ENCODE measurements around the gene MAP2K5.

Gene MAP2K5

DNA sequence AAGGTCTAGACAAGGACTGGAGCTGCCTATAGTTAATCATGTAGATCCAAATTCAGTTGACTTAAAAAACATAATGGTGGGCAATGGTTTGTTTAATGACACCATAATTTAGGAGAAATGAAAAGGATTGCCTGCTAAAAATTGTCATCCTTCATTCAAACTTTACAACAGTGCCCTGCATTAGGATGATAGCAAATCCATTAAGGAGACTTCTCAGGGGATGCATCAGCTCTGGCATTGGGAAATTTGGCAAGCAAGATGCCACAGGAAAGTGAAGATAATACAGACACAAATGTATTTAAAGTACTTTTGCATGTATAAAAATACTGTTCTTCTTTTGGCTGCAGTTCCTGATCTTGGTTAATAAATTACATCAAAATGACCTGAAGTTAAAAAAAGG, 189.7 kb downstream of the MAP2K5 start:
- peaks cover 8% of the 10 kb centered on the region for H3K4me1 Mint-ChIP-seq
- ATAC-seq (ENCODE audit: low read depth) (no peak), DNase-seq (ENCODE audit: low spot score in 2 of 2) (no peak)
- no peaks in the 10 kb centered on the region for H3K27me3 Mint-ChIP-seq
- H3K9me3 Mint-ChIP-seq = no peaks in the 10 kb centered on the region
- no peak overlapping the region for H3K27ac Mint-ChIP-seq
- peaks cover 6% of the 10 kb centered on the region for H3K36me3 Mint-ChIP-seq
- H3K4me3 Mint-ChIP-seq = no peak overlapping the region

DNA sequence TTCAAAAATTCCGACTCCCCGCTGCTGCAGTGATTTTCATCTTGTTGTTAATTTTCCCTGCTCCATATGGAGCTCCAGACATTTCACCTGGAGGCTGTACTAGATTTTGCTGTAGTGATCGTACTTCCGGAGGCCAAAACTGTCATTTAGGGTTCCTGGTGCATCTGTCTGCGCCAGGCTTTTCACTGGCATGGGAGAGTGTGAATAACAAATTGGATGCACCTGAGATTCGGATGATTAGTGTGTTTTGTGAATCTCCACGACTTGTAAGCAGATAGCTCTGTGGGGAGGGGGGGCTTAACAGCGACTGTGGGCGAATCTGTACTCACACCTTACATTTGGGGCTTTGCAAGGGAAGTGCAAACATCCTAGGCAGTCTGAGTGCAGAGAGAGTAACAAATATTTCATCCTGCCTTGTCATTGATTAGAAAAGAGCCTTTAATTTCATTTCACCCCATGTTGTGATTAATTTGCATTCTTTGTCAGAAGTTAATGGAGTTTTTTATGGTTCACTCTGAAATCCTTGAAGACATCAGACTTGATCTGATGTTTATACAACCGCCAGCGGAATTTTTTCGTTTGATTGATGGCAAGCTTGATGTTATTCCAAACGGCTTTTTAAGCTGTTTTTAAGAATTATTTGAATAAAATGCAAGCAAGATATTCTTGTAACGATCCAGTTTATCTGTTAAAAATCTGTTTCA, 190.3 kb downstream of the MAP2K5 start:
- Mint-ChIP-seq H3K4me1 (peaks cover 8% of the 10 kb centered on the region), H3K27me3 (no peaks in the 10 kb centered on the region), H3K9me3 (no peaks in the 10 kb centered on the region), H3K4me3 (no peak overlapping the region), H3K36me3 (peaks cover 9% of the 10 kb centered on the region), H3K27ac (no peak overlapping the region)
- ATAC-seq (ENCODE audit: low read depth) (no peak), DNase-seq (ENCODE audit: low spot score in 2 of 2) (no peak)

DNA sequence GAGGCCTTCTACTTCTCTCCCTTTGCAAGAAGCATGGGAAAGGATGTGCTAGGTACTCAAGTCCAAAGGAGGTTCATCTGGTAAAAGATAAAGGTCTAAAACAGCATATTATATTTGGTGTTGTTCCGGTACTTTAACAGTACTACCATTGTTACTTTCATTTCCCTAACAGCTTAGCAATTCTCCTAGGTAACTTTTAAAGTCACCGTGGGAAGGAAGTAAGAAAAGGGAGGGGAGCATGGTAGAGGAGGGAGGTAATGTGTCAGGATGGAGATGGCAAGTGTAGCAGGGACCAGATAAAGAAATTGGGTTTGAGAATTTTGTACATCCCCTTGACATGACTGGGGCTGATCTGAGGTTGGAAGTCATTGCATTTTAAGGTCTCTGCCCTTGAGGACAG, 193.4 kb downstream of the MAP2K5 start:
- Mint-ChIP-seq H3K9me3 (no peaks in the 10 kb centered on the region), H3K36me3 (peaks cover 5% of the 10 kb centered on the region), H3K27me3 (no peaks in the 10 kb centered on the region), H3K27ac (peak overlapping the region; percentile 5), H3K4me3 (no peak overlapping the region), H3K4me1 (peaks cover 8% of the 10 kb centered on the region)
- ATAC-seq (ENCODE audit: low read depth) = no peak
- no peak for DNase-seq (ENCODE audit: low spot score in 2 of 2)

DNA sequence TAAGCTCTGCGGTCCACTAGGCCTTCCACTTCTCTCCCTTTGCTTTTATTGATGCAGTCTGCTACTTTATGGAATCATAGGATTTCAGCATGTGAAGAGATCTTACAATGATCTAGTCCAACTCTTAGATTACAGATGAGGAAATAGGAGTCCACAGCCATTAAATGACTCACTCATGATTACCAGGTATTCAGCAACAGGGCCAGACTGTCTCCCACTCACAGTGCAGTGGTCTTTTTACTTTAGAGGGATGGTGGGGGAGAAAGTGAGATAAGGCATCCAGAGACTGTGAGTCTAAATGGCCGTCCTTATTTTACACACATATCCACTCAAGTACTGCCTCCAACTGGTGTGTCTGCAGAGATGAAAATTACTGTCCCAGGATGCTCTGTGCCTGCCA, 194.3 kb downstream of the MAP2K5 start:
- peaks cover 8% of the 10 kb centered on the region for H3K36me3 Mint-ChIP-seq
- DNase-seq (ENCODE audit: low spot score in 2 of 2) (no peak), ATAC-seq (ENCODE audit: low read depth) (no peak)
- H3K9me3 Mint-ChIP-seq = no peaks in the 10 kb centered on the region
- H3K4me3 Mint-ChIP-seq = no peak overlapping the region
- H3K4me1 Mint-ChIP-seq = peaks cover 8% of the 10 kb centered on the region
- no peak overlapping the region for H3K27ac Mint-ChIP-seq
- no peaks in the 10 kb centered on the region for H3K27me3 Mint-ChIP-seq

DNA sequence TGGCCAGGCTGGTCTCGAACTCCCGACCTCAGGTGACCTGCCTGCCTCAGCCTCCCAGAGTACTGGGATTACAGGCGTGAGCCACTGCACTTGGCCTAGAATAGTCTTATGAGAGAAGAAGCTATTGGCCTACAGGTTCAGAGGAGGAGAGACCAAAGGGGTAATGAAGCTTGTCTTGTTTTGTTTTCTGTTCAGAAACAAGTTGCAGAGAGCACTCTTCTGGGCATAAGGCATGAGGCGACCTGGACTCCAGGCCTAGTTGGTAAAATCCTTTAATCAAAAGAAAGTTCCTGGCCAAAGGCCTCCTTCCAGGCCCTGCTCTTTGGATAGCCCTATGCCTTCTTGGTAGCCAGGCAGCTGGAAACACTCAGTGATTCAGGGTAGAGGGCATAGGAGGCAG, 195.6 kb downstream of the MAP2K5 start:
- H3K4me3 Mint-ChIP-seq = no peak overlapping the region
- DNase-seq (ENCODE audit: low spot score in 2 of 2) (no peak), ATAC-seq (ENCODE audit: low read depth) (no peak)
- H3K36me3 Mint-ChIP-seq = peaks cover 8% of the 10 kb centered on the region
- H3K4me1 Mint-ChIP-seq = peaks cover 8% of the 10 kb centered on the region
- H3K9me3 Mint-ChIP-seq = no peaks in the 10 kb centered on the region
- H3K27me3 Mint-ChIP-seq = no peaks in the 10 kb centered on the region
- no peak overlapping the region for H3K27ac Mint-ChIP-seq

DNA sequence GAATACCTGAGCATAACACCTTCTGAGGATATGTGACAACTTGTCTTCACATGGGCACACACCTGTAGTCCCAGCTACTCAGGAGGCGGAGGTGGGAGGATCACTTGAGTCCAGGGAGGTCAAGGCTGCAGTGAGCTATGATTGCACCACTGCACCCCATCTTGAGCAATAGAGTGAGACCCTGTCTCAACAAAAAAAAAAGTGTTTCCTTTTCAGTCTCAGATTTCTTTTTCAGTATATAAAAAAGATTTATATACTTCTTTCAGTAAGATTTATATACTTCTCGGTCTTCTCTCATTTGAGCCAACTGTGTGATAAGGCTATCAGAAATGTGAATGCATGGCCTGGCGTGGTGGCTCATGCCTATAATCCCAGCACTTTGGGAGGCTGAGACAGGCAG, 197.9 kb downstream of the MAP2K5 start:
- peaks cover 8% of the 10 kb centered on the region for H3K36me3 Mint-ChIP-seq
- H3K4me3 Mint-ChIP-seq = no peak overlapping the region
- no peaks in the 10 kb centered on the region for H3K27me3 Mint-ChIP-seq
- DNase-seq (ENCODE audit: low spot score in 2 of 2) = no peak
- H3K4me1 Mint-ChIP-seq = peaks cover 5% of the 10 kb centered on the region
- H3K27ac Mint-ChIP-seq = no peak overlapping the region
- H3K9me3 Mint-ChIP-seq = no peaks in the 10 kb centered on the region
- ATAC-seq (ENCODE audit: low read depth) = no peak

DNA sequence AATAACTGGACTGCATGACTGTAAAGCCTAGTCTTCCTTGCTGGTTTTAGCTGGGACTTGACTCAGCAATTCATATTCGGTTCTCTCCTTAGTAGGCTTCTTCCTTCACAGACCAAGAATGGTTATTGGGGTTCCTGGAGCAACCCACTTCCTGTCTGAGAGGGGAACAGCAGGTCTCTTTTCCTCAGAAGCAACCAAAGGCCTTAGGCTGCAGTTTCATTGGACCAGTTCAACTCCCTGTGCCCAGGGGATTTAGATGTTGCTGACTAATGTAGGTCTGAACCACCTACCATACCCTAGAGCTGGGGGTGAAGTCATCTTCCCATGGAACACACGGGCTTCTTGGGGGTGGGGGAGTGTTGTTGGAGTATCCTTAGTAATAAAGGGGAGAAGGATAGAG, 198.8 kb downstream of the MAP2K5 start:
- Mint-ChIP-seq H3K9me3 (no peaks in the 10 kb centered on the region), H3K27ac (no peak overlapping the region), H3K36me3 (peaks cover 8% of the 10 kb centered on the region), H3K27me3 (no peaks in the 10 kb centered on the region), H3K4me1 (no peaks in the 10 kb centered on the region), H3K4me3 (no peak overlapping the region)
- ATAC-seq (ENCODE audit: low read depth) = no peak
- no peak for DNase-seq (ENCODE audit: low spot score in 2 of 2)

DNA sequence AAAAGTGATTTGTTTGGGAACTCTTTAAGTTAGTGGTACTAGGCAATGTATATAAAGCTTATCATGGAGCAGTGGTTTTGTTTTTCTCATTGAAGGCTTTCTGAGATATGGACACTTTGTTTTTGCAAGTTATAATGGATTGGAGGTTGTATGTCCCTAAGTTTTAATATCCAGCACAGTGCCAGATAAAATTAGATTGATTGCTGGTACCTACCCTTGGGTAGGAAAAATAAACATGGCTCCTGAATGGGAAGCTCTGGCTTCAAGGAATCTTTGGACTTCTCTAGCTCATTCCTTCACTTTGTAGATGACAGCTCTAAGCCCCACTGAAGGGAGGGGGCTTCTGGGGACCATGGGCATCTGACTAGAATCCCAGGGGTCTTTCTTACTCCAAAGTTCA, 201.1 kb downstream of the MAP2K5 start:
- Mint-ChIP-seq H3K27me3 (no peaks in the 10 kb centered on the region), H3K4me1 (no peaks in the 10 kb centered on the region), H3K4me3 (no peak overlapping the region), H3K27ac (no peak overlapping the region), H3K9me3 (no peaks in the 10 kb centered on the region), H3K36me3 (peaks cover 8% of the 10 kb centered on the region)
- ATAC-seq (ENCODE audit: low read depth) (no peak), DNase-seq (ENCODE audit: low spot score in 2 of 2) (no peak)

DNA sequence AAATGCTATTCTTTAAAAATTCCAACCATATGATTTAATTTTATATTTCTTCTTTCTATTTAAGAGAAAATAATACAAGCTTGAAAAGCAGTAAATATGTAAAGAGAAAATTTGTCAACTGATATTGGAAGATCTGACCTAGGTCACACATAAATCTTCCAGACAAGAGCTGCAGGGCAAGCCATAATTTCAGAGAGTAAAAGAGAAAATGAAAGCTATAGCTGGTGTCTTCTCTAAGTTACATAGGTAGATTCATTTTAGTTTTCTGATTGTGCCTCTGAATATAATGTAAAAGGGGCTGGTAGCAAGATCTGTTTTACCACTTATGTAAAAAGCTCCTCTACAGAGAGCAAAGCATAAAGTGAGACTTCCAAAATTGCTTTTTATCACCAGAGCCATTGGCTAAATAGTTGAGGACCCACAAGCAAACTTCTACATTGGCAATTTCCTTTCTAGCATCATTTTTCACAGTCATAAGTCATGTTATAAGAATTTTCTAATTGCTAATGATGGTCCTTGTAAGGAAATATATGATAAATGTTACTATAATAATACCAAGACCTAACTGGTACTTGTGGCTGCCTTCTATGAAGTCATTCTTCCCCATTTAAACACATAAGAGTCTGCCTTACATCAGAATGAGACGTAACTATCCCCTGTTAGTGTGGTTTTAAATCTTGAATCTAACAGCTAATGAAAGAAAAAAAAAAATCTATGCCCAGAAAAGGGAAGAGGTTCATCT, 202.0 kb downstream of the MAP2K5 start:
- no peaks in the 10 kb centered on the region for H3K27me3 Mint-ChIP-seq
- no peaks in the 10 kb centered on the region for H3K9me3 Mint-ChIP-seq
- H3K4me3 Mint-ChIP-seq = no peak overlapping the region
- ATAC-seq (ENCODE audit: low read depth) (no peak), DNase-seq (ENCODE audit: low spot score in 2 of 2) (no peak)
- peaks cover 12% of the 10 kb centered on the region for H3K36me3 Mint-ChIP-seq
- no peak overlapping the region for H3K27ac Mint-ChIP-seq
- H3K4me1 Mint-ChIP-seq = no peaks in the 10 kb centered on the region

DNA sequence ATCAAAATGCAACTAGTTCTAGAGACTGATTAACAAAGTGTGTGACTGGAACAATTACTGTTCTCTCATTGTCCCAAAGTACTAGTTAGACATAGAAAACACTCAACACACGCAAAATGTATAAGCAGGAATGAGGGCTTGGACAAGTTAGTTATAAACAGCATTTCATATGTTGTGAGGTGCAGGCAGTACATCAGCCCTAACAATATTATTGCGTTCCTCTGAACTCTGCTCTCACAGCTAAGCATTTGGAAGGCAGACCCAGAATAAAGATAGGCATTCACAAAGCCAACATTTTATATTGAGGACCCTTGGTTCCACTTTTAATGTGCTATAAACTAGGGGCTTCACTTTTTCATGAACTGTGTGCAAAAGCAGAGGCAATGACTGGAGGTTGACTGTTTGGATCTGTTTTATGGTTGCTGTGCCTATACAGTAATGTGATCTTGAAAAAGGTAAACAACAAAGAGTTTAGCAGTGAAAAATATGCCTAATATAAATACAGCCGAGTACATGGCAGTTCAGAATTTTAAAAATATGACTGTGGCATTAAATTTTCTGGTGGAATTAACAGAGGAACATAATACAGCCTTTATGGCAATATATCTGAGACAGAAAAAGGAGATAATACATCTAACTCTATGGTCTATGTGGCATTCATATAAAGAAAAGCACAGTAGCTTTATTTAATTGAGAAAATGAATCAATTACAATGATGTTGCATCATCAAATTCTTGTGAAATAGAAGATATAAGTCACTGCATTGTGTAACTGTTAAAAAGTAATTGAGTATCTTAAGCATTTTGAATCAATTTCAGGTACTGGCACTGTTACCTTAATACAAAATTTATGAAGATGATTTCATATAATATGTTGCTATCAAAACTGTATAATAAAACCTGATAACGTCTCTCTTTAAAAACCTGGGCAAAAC, 202.8 kb downstream of the MAP2K5 start:
- no peak for DNase-seq (ENCODE audit: low spot score in 2 of 2)

DNA sequence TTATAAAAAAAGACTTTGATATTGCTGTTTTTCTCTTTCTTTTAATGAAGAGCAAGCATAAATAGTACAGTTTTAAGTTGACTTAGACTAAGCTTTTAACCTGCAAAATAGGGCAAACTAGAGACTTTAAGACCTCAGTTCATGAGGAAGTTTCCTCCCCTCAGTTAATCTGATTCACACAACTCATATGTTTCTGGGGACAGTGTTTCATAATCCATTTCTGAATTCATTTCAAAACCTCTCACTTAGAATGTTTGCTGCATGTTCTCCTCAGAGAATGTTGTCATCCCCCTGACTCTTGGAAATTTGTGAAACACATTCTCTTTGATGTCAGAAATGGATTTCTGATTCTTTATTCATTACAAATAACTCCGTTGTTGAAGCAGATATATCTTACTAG, 203.5 kb downstream of the MAP2K5 start:
- DNase-seq (ENCODE audit: low spot score in 2 of 2) = no peak

More for the DNA sequence above, 202.8 kb downstream of the MAP2K5 start:
- Mint-ChIP-seq H3K9me3 (no peaks in the 10 kb centered on the region), H3K27ac (no peak overlapping the region), H3K4me3 (no peak overlapping the region), H3K36me3 (peaks cover 14% of the 10 kb centered on the region), H3K4me1 (no peaks in the 10 kb centered on the region), H3K27me3 (no peaks in the 10 kb centered on the region)
- ATAC-seq (ENCODE audit: low read depth) = no peak

DNA sequence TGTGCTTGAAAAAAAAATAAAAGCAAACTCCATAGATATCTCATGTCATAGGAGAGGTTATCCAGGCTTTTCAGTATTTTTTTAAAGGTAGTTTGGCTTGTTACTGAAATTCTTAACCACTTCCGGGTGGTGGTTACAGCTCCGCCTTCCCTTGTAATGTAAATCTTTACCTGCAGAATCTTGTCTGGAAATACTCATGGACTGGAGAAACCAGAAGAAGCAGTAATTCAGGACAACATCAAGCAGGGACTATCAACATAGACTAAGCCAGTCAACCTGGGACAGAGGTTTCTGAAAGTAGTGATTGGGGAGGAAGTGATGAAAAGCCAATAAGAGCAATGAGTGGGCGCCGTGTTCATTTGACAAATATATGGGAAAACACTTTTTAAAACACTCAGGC, 203.9 kb downstream of the MAP2K5 start:
- no peaks in the 10 kb centered on the region for H3K27me3 Mint-ChIP-seq
- ATAC-seq (ENCODE audit: low read depth) (no peak), DNase-seq (ENCODE audit: low spot score in 2 of 2) (no peak)
- H3K4me1 Mint-ChIP-seq = peaks cover 3% of the 10 kb centered on the region
- peaks cover 17% of the 10 kb centered on the region for H3K36me3 Mint-ChIP-seq
- H3K4me3 Mint-ChIP-seq = no peak overlapping the region
- H3K9me3 Mint-ChIP-seq = no peaks in the 10 kb centered on the region
- H3K27ac Mint-ChIP-seq = no peak overlapping the region

More for the DNA sequence above, 203.5 kb downstream of the MAP2K5 start:
- Mint-ChIP-seq H3K4me1 (peaks cover 3% of the 10 kb centered on the region), H3K27me3 (no peaks in the 10 kb centered on the region), H3K4me3 (no peak overlapping the region), H3K27ac (no peak overlapping the region), H3K36me3 (peaks cover 18% of the 10 kb centered on the region), H3K9me3 (no peaks in the 10 kb centered on the region)
- ATAC-seq (ENCODE audit: low read depth) = no peak

DNA sequence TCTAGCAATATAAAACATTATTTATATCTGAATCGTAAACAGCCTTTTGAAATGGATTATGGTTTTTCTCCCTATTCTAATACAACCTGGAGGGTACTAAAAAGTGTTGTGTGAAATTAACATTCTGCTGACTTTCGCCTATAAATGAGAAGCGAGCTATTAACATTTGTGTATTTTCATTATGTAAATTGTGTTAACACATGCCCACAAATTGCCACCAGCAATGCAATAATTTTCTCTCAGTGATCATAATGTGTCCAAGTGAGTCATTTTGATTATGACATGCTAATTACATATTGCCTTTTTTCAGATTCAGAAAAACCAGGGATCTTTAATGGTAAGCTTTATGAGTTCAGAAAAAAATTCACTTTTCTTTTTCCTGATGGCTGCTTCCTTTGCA, 205.4 kb downstream of the MAP2K5 start:
- Mint-ChIP-seq H3K36me3 (peaks cover 16% of the 10 kb centered on the region), H3K27ac (no peak overlapping the region), H3K4me1 (peaks cover 3% of the 10 kb centered on the region), H3K4me3 (no peak overlapping the region), H3K27me3 (no peaks in the 10 kb centered on the region), H3K9me3 (no peaks in the 10 kb centered on the region)
- DNase-seq (ENCODE audit: low spot score in 2 of 2) = no peak
- no peak for ATAC-seq (ENCODE audit: low read depth)

DNA sequence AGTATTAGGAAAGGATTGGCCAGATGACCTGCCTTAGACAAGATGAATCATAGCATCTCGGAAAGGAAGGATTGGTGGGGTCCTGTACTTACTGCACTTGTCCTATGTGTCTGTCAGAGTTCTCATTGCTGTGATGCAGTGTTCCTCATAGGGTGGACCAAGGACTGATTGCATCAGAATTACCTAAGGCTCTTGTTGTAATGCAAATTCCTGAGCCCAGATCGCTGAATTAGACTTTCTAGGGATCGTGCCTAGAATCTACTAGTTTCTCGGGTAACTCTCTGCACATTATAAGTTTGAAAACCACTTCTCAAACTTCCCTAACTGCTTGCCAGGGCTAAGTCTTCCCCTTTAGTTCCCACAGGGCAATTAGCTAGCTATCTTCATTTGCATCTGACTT, 207.9 kb downstream of the MAP2K5 start:
- Mint-ChIP-seq H3K27ac (no peak overlapping the region), H3K4me3 (no peak overlapping the region), H3K9me3 (no peaks in the 10 kb centered on the region), H3K27me3 (no peaks in the 10 kb centered on the region), H3K36me3 (peaks cover 22% of the 10 kb centered on the region), H3K4me1 (peaks cover 3% of the 10 kb centered on the region)
- ATAC-seq (ENCODE audit: low read depth) (no peak), DNase-seq (ENCODE audit: low spot score in 2 of 2) (no peak)

All from memory B cell (primary cell).